22Rv1 (cell line): ENCODE data around the gene HIVEP3.

ENCODE experiments used
- CTCF ChIP-seq: fragments of 450-650 bp; IDR thresholded peaks from 2 replicates; pipeline ENCODE4 v1.5.1; 2017; ENCODE audit warnings: mild to moderate bottlenecking
- ZFX ChIP-seq: fragments of 450-650 bp; IDR thresholded peaks from 2 replicates; pipeline ENCODE4 v1.6.1; 2017; ENCODE audit warnings: antibody characterized with exemption, borderline replicate concordance

GRCh38 chr1:41533016-41533730, 385.5 kb downstream of the HIVEP3 start:
- TF ChIP-seq CTCF (no peak), ZFX (no peak)
